H1 (cell line): ENCODE results near the gene ADAMTS20. TPM values are rescaled to one million over a fixed set of nuclear protein-coding genes. Genes with fewer than 3 reads are reported as not detected.

Experiments
- CTCF ChIA-PET: fragments of 300-600 bp; sonication (Branson Sonifier 250); formaldehyde crosslinking; loops from one replicate; lab custom pipeline; 2021; ENCODE audit not compliant: partially characterized antibody; lab: Charles Lee
- POLR2A ChIA-PET: fragments of 300-600 bp; sonication (Branson Sonifier 250); formaldehyde crosslinking; loops from one replicate; lab custom pipeline; 2021; ENCODE audit warnings: inconsistent platforms; ENCODE audit not compliant: partially characterized antibody; lab: Charles Lee
- DNase-seq, 2 experiments: peaks; one replicate each; pipeline versions ENCODE4 v3.0.0 to v3.0.0-alpha.2; 2010 to 2022; ENCODE audit warnings: low spot score in 2 of 2, low read depth in 1 of 2, mixed read lengths in 1 of 2
- FAIRE-seq: peaks from 2 replicates; lab custom pipeline; 2011; peaks lifted over from hg19 to GRCh38; lab: Jason Lieb, UNC
- H2AFZ ChIP-seq: 2 replicates; pipeline ENCODE4 v1.8.1; 2012; ENCODE audit warnings: low read length, inconsistent platforms
- H2AK5ac ChIP-seq: 2 replicates; pipeline ENCODE4 v1.6.1; 2013; ENCODE audit warnings: low read depth, low read length
- H2BK120ac ChIP-seq: replicated peaks from 2 replicates; pipeline ENCODE3; 2013; ENCODE audit warnings: low read depth, low read length, inconsistent platforms
- H2BK12ac ChIP-seq: 2 replicates; pipeline ENCODE4 v1.6.1; 2013; ENCODE audit warnings: low read depth, low read length
- H2BK15ac ChIP-seq: 2 replicates; pipeline ENCODE4 v1.6.1; 2013; ENCODE audit warnings: low read length
- H2BK20ac ChIP-seq: 2 replicates; pipeline ENCODE4 v1.6.1; 2013; ENCODE audit warnings: low read length
- H2BK5ac ChIP-seq: 2 replicates; pipeline ENCODE4 v1.6.1; 2013; ENCODE audit warnings: low read depth, low read length
- H3K14ac ChIP-seq: 2 replicates; pipeline ENCODE4 v1.6.1; 2013; ENCODE audit warnings: inconsistent platforms; ENCODE audit not compliant: insufficient read length
- H3K18ac ChIP-seq: 2 replicates; pipeline ENCODE4 v1.6.1; 2013; ENCODE audit warnings: low read length; ENCODE audit errors: extremely low read depth
- H3K23ac ChIP-seq: 2 replicates; pipeline ENCODE4 v1.6.1; 2013; ENCODE audit warnings: inconsistent platforms; ENCODE audit not compliant: insufficient read length
- H3K23me2 ChIP-seq: 2 replicates; pipeline ENCODE4 v1.6.1; 2013; ENCODE audit warnings: low read depth, low read length
- H3K27ac ChIP-seq: 2 replicates; pipeline ENCODE4 v1.6.1; 2011; ENCODE audit warnings: low read depth, low read length, inconsistent platforms
- H3K27me3 ChIP-seq, 4 experiments: replicated peaks in 1 of 4; 1 replicate in 1 of 4; 2 replicates in 3 of 4; pipeline versions ENCODE4 v1.6.1 to v1.8.1; 2011 to 2013; ENCODE audit warnings: low read length in 3 of 4, mild to moderate bottlenecking in 3 of 4, inconsistent platforms in 2 of 4, mixed read lengths in 2 of 4, moderate library complexity in 1 of 4; ENCODE audit not compliant: control insufficient read depth in 3 of 4, insufficient read depth in 3 of 4; ENCODE audit errors: extremely low read depth in 1 of 4
- H3K36me3 ChIP-seq, 4 experiments: 2 replicates each; pipeline versions ENCODE4 v1.6.1 to v1.8.1; 2011 to 2013; ENCODE audit warnings: mild to moderate bottlenecking in 4 of 4, low read length in 3 of 4, moderate library complexity in 2 of 4, control low read depth in 1 of 4, inconsistent platforms in 1 of 4; ENCODE audit not compliant: insufficient read depth in 4 of 4, control insufficient read depth in 2 of 4
- H3K4ac ChIP-seq: replicated peaks from 2 replicates; pipeline ENCODE3; 2013; ENCODE audit warnings: low read length, low read depth, mixed read lengths, inconsistent platforms; ENCODE audit not compliant: insufficient read length
- H3K4me1 ChIP-seq, 4 experiments: replicated peaks in 1 of 4; 1 replicate in 1 of 4; 2 replicates in 3 of 4; pipeline versions ENCODE4 v1.6.1 to v1.8.1; 2011 to 2013; ENCODE audit warnings: low read length in 3 of 4, inconsistent platforms in 2 of 4, mixed read lengths in 1 of 4; ENCODE audit not compliant: insufficient read depth in 4 of 4, control insufficient read depth in 3 of 4
- H3K4me2 ChIP-seq, 2 experiments: 2 replicates each; pipeline versions ENCODE4 v1.6.1 to v1.8.1; 2011 to 2013; ENCODE audit warnings: low read depth in 2 of 2, low read length in 2 of 2, control low read depth in 1 of 2, inconsistent platforms in 1 of 2, mild to moderate bottlenecking in 1 of 2; ENCODE audit not compliant: insufficient read depth in 1 of 2
- H3K4me3 ChIP-seq, 4 experiments: fragments of 200-600, 300-600 bp in 1 of 4; sonication (generic), shearing (Covaris generic), sonication (Bioruptor Twin) in 1 of 4; 2 replicates each; pipeline versions ENCODE4 v1.5.1 to v1.8.1; 2011 to 2016; ENCODE audit warnings: low read length in 4 of 4, low read depth in 3 of 4, control low read depth in 2 of 4, inconsistent platforms in 2 of 4, mild to moderate bottlenecking in 2 of 4, mixed read lengths in 1 of 4, moderate library complexity in 1 of 4; ENCODE audit not compliant: insufficient read depth in 2 of 4; ENCODE audit errors: extremely low read depth in 1 of 4
- H3K56ac ChIP-seq: replicated peaks from 2 replicates; pipeline ENCODE3; 2013; ENCODE audit warnings: low read depth, mild to moderate bottlenecking, mixed read lengths, low read length, inconsistent platforms; ENCODE audit not compliant: insufficient read length
- H3K79me1 ChIP-seq: 2 replicates; pipeline ENCODE4 v1.6.1; 2013; ENCODE audit warnings: low read depth, low read length, control low read depth
- H3K79me2 ChIP-seq, 2 experiments: 2 replicates each; pipeline versions ENCODE4 v1.6.1 to v1.8.1; 2012 to 2013; ENCODE audit warnings: low read length in 2 of 2, mild to moderate bottlenecking in 2 of 2, inconsistent platforms in 1 of 2; ENCODE audit not compliant: insufficient read depth in 2 of 2, control insufficient read depth in 1 of 2
- H3K9ac ChIP-seq, 4 experiments: replicated peaks in 1 of 4; 1 replicate in 1 of 4; 2 replicates in 3 of 4; pipeline versions ENCODE4 v1.6.1 to v1.8.1; 2011 to 2013; ENCODE audit warnings: low read depth in 3 of 4, low read length in 3 of 4, control low read depth in 2 of 4, mild to moderate bottlenecking in 2 of 4, moderate library complexity in 2 of 4, inconsistent platforms in 1 of 4; ENCODE audit errors: extremely low read depth in 1 of 4
- H3K9me3 ChIP-seq, 2 experiments: 2 replicates each; pipeline versions ENCODE4 v1.6.1 to v1.8.1; 2012 to 2013; ENCODE audit warnings: mild to moderate bottlenecking in 2 of 2, moderate library complexity in 2 of 2, control low read depth in 1 of 2, inconsistent platforms in 1 of 2, low read depth in 1 of 2, low read length in 1 of 2, mixed read lengths in 1 of 2; ENCODE audit not compliant: insufficient read depth in 2 of 2
- H4K20me1 ChIP-seq, 2 experiments: replicated peaks in 1 of 2; 2 replicates each; pipeline versions ENCODE3 to v1.8.1; 2011 to 2013; ENCODE audit warnings: inconsistent platforms in 2 of 2, low read length in 2 of 2, mild to moderate bottlenecking in 1 of 2; ENCODE audit not compliant: insufficient read depth in 2 of 2, control insufficient read depth in 1 of 2
- H4K5ac ChIP-seq: 2 replicates; pipeline ENCODE4 v1.6.1; 2013; ENCODE audit warnings: low read length, low read depth, mixed read lengths, inconsistent platforms; ENCODE audit not compliant: insufficient read length
- H4K8ac ChIP-seq: 2 replicates; pipeline ENCODE4 v1.8.0; 2013; ENCODE audit warnings: mild to moderate bottlenecking, moderate library complexity, low read length, inconsistent platforms; ENCODE audit not compliant: insufficient read depth; ENCODE audit errors: extremely low read depth
- H4K91ac ChIP-seq: replicated peaks from 2 replicates; pipeline ENCODE3; 2013; ENCODE audit warnings: low read length, mixed read lengths, inconsistent platforms; ENCODE audit not compliant: insufficient read length
- BACH1 ChIP-seq: IDR thresholded peaks from 2 replicates; pipeline ENCODE4 v1.6.1; 2012; ENCODE audit warnings: low read length, improper control_type of control experiment
- BCL11A ChIP-seq, 2 experiments: IDR thresholded peaks; one replicate each; pipeline ENCODE4 v1.6.1; 2011; ENCODE audit warnings: low read depth in 2 of 2, low read length in 2 of 2, mild to moderate bottlenecking in 2 of 2
- MAFK ChIP-seq: IDR thresholded peaks from 2 replicates; pipeline ENCODE4 v1.6.1; 2012; ENCODE audit warnings: low read depth, mild to moderate bottlenecking, improper control_type of control experiment, low read length
- WGBS, 2 experiments: shearing (Covaris generic) in 1 of 2; methylation state at CpG; one replicate each; pipeline versions ENCODE4 v1.1.6 to v1.1.7; 2013 to 2015; ENCODE audit warnings: low lambda C conversion rate in 2 of 2, mixed read lengths in 2 of 2, inconsistent platforms in 1 of 2, low coverage in 1 of 2, missing lambda C conversion rate in 1 of 2; ENCODE audit not compliant: insufficient replicate concordance in 2 of 2, insufficient coverage in 1 of 2, insufficient read length in 1 of 2; ENCODE audit errors: extremely low coverage in 1 of 2, missing lambda C conversion rate in 1 of 2; 5-methylcytosine and 5-hydroxymethylcytosine counted together
- polyA plus RNA-seq, 7 experiments: library from polyadenylated mRNA; depleted of rRNA in 3 of 7; stranded (reverse) in 5 of 7; unstranded in 2 of 7; fragments of >200 nt in 5 of 7; fragments of 200-250 nt in 2 of 7; gene quantifications; 1 replicate in 5 of 7; 2 replicates in 1 of 7; 4 replicates in 1 of 7; pipeline versions ENCODE4 v1.2.1 to v1.2.3, GENCODE V29; 2011 to 2013; ENCODE audit warnings: missing spikeins in 2 of 7, mixed read lengths in 2 of 7
- total RNA-seq: library from RNA; stranded (reverse); fragmentation: NEBNext Ultra II Directional; extraction: Animal tissue kit (Norgen Biotek cat#: 25700); gene quantifications from 2 replicates; pipeline ENCODE4 v1.2.1, GENCODE V29; 2021

The ADAMTS20 gene
- total and polyA plus RNA-seq, 2 of the 8 experiments (the other 6 are each of a cell fraction or from before 2014, with no cell fraction given) = 2.9 to 5.1 TPM

DNA sequence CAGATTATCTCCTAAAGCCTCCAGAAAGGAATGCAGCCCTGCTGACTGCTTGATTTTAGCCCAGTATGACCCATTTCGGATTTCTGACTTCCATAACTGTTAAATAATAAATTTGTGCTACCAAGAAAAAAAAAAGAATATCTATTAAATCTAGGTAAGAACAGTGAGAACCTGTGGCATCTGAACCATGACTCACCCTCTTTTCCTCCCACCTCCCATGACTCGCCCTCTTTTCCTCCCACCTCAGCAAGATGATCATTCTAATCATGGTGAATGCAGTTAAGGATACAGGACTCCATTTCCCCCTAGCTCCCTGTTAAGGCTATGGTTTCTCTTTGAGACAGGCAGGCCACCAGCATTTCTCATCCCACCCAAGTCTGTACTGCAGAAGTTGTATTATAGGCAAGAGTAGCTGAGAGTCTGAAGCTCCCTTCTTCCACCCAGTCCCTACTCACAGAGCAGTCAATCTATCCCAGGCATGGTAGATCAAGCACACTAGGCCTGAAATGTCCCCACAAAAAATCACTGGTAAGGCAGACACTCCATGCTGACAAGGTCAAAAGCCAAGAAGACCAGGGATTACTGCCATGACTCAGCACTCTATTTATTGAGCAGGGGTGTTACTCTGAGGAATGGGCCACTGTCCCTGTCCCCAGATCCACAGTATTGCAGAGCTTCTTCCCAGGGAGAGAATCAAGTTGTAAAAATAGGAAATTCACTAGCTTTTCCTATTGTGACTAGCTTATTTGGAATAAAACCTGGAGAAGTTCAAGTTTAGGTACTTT lies 188.9 kb downstream of the ADAMTS20 start:
- no peak overlapping the region for H2BK20ac ChIP-seq
- H4K20me1 ChIP-seq = no peaks in the 10 kb centered on the region
- no peak overlapping the region for H2BK5ac ChIP-seq
- ChIA-PET POLR2A (interaction anchor here (0.5 kb wide), 1 partner anchor 137 kb away, joined by 3 read pairs; no protein-coding TSS in a partner anchor), CTCF (no interaction called here)
- no peak for FAIRE-seq
- H3K4me3 ChIP-seq = no peak overlapping the region
- H2AK5ac ChIP-seq = no peak overlapping the region
- H3K27me3 ChIP-seq = no peaks in the 10 kb centered on the region
- no peak overlapping the region for H4K8ac ChIP-seq
- no peak overlapping the region for H2BK120ac ChIP-seq
- H3K4me1 ChIP-seq = no peaks in the 10 kb centered on the region
- 84% methylated on average over 2 of the region's 2 CpGs; no CpG with 5 or more reads in 1 of the 2 experiments for WGBS, 2 experiments
- no peak overlapping the region for H3K9ac ChIP-seq
- H3K4ac ChIP-seq = no peak overlapping the region
- no peak overlapping the region for H3K4me2 ChIP-seq
- H3K56ac ChIP-seq = no peak overlapping the region
- no peak overlapping the region for H3K14ac ChIP-seq
- H3K79me2 ChIP-seq = no peaks in the 10 kb centered on the region
- H4K91ac ChIP-seq = no peak overlapping the region
- no peak for DNase-seq
- H2AFZ ChIP-seq = no peak overlapping the region
- H2BK12ac ChIP-seq = no peak overlapping the region
- no peak overlapping the region for H3K18ac ChIP-seq
- no peak overlapping the region for H4K5ac ChIP-seq
- no peaks in the 10 kb centered on the region for H3K23me2 ChIP-seq
- H3K79me1 ChIP-seq = no peaks in the 10 kb centered on the region
- peak; percentile 70 for TF ChIP-seq BACH1
- no peak for TF ChIP-seq BCL11A (IDR thresholded peaks at IDR 0.05; ENCODE audit: low read depth in 2 of 2, low read length in 2 of 2)
- TF ChIP-seq MAFK = 0 out of 2 replicates have a peak, but pooled peaks have one; percentile 22
- TF ChIP-seq, all 59 proteins: peak for 2
- Histone ChIP-seq H3K36me3 (no peaks in the 10 kb centered on the region), H3K23ac (no peak overlapping the region), H2BK15ac (no peak overlapping the region), H3K9me3 (no peaks in the 10 kb centered on the region), H3K27ac (no peak overlapping the region)
